ENCODE data around the gene RTL5.

DNA sequence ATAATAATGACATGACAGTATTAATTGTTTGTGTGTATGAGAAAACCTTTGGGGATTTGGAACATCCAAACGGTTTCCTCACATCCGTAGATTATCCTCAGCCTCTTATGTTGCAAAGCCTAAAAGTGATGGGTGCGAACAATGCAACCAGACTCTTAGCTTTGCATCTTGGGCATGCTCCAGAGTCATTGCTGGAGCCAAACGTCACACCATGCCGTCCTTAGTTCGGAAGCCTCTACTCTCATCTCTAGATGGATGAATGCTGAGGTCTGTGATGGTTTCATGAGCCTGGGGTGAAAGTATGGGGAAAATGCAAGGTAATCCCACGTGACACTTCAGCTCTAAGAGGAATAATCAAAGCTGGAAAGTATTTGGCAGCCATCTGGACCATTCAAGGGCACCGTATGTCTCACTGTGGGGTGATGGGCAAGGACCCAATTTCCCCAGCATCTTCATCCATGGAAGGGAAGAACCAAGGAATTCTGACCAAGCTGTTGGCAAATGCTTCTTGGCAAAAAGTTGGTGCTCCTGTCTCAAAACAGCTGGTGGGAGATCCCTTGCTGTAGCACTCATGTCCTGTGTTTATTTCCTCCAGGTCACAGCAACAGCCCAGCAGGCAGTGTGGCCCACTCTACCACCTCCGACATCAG lies 6.3 kb upstream of the RTL5 start:
- TF ChIP-seq MXI1 (conservative IDR thresholded peaks at IDR 0.05; ENCODE audit: poor library complexity, severe bottlenecking) (no peak), EZH2 (IDR thresholded peaks at IDR 0.05; ENCODE audit: borderline replicate concordance, insufficient read depth, low read length, poor library complexity, severe bottlenecking) (no peak), EP300 (conservative IDR thresholded peaks at IDR 0.05; ENCODE audit: poor library complexity, severe bottlenecking) (no peak), RAD21 (conservative IDR thresholded peaks at IDR 0.05) (no peak), POLR2AphosphoS5 (IDR thresholded peaks at IDR 0.05) (no peak), TAF1 (IDR thresholded peaks at IDR 0.05; ENCODE audit: low read depth) (no peak), SMC3 (conservative IDR thresholded peaks at IDR 0.05; ENCODE audit: poor library complexity) (no peak)
- TF ChIP-seq, protein P1, sequence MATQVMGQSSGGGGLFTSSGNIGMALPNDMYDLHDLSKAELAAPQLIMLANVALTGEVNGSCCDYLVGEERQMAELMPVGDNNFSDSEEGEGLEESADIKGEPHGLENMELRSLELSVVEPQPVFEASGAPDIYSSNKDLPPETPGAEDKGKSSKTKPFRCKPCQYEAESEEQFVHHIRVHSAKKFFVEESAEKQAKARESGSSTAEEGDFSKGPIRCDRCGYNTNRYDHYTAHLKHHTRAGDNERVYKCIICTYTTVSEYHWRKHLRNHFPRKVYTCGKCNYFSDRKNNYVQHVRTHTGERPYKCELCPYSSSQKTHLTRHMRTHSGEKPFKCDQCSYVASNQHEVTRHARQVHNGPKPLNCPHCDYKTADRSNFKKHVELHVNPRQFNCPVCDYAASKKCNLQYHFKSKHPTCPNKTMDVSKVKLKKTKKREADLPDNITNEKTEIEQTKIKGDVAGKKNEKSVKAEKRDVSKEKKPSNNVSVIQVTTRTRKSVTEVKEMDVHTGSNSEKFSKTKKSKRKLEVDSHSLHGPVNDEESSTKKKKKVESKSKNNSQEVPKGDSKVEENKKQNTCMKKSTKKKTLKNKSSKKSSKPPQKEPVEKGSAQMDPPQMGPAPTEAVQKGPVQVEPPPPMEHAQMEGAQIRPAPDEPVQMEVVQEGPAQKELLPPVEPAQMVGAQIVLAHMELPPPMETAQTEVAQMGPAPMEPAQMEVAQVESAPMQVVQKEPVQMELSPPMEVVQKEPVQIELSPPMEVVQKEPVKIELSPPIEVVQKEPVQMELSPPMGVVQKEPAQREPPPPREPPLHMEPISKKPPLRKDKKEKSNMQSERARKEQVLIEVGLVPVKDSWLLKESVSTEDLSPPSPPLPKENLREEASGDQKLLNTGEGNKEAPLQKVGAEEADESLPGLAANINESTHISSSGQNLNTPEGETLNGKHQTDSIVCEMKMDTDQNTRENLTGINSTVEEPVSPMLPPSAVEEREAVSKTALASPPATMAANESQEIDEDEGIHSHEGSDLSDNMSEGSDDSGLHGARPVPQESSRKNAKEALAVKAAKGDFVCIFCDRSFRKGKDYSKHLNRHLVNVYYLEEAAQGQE (IDR thresholded peaks at IDR 0.05; ENCODE audit: borderline replicate concordance): no peak
- TF ChIP-seq, protein P2, sequence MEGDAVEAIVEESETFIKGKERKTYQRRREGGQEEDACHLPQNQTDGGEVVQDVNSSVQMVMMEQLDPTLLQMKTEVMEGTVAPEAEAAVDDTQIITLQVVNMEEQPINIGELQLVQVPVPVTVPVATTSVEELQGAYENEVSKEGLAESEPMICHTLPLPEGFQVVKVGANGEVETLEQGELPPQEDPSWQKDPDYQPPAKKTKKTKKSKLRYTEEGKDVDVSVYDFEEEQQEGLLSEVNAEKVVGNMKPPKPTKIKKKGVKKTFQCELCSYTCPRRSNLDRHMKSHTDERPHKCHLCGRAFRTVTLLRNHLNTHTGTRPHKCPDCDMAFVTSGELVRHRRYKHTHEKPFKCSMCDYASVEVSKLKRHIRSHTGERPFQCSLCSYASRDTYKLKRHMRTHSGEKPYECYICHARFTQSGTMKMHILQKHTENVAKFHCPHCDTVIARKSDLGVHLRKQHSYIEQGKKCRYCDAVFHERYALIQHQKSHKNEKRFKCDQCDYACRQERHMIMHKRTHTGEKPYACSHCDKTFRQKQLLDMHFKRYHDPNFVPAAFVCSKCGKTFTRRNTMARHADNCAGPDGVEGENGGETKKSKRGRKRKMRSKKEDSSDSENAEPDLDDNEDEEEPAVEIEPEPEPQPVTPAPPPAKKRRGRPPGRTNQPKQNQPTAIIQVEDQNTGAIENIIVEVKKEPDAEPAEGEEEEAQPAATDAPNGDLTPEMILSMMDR (IDR thresholded peaks at IDR 0.05; ENCODE audit: poor library complexity, severe bottlenecking): no peak
